HG03135 (cell line): Measurements from ENCODE around the gene SAMD14.

Experiments
- ATAC-seq: cut with Tn5 transposase; IDR thresholded peaks from one replicate; pipeline ENCODE4 v1.9.1; 2021; ENCODE audit warnings: mild to moderate bottlenecking, moderate library complexity; ENCODE audit not compliant: unreplicated experiment

SAMD14 gene

DNA sequence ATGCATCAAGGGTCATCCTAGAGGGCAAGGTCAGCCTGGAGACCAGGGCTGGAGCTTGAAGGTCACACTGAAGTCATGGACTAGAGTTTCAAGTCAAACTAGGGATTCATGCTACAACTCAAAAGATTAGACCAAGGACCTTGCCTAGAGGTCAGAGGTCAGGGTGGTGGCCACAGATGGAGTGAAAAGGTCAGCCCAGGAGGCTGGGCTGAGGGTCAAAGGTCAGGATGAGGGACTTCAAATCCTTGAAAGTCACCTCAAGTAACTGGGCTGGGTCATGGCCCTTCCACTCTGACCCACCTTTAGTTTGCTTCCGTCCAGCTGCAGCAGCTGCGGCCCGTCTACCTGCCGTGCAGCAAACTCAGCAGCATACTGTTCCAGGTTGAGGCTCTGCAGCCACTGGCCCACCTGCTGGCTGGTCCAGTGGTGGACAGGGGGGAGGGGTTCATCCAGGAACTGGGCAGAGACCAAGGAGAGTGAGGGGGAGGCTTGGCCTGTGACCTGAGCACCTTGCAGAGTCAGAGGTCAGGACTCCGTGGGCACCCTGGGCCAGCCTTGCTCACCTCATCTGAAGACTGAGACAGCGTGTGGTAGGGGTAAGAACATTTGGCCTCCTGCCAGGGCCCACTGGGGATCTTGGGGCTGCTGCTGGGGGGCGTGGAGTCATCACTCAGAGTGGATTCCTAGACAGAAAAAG, 16.2 kb downstream of the SAMD14 start:
- ATAC-seq: no peak

DNA sequence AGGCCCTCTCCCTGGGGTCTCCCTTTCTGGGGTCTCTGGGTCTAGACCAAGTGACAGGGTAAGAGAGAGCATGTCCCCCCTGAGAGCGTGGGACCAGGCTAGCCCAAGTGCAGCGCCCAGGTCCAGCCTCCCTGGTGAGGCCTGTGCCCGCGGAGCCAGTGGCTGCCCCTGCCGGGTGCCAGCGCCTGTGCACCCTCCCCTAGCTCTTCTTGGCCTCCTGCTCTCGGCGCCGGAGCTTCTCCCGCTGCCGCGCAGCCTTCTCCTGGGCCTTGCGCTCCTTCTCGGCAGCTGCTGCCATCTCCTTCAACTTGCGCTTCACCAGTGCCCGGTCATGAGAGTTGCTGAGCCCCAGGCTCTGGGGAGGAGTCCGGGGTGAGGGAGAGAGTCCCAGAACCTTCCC, 17.3 kb downstream of the SAMD14 start:
- no peak for ATAC-seq

DNA sequence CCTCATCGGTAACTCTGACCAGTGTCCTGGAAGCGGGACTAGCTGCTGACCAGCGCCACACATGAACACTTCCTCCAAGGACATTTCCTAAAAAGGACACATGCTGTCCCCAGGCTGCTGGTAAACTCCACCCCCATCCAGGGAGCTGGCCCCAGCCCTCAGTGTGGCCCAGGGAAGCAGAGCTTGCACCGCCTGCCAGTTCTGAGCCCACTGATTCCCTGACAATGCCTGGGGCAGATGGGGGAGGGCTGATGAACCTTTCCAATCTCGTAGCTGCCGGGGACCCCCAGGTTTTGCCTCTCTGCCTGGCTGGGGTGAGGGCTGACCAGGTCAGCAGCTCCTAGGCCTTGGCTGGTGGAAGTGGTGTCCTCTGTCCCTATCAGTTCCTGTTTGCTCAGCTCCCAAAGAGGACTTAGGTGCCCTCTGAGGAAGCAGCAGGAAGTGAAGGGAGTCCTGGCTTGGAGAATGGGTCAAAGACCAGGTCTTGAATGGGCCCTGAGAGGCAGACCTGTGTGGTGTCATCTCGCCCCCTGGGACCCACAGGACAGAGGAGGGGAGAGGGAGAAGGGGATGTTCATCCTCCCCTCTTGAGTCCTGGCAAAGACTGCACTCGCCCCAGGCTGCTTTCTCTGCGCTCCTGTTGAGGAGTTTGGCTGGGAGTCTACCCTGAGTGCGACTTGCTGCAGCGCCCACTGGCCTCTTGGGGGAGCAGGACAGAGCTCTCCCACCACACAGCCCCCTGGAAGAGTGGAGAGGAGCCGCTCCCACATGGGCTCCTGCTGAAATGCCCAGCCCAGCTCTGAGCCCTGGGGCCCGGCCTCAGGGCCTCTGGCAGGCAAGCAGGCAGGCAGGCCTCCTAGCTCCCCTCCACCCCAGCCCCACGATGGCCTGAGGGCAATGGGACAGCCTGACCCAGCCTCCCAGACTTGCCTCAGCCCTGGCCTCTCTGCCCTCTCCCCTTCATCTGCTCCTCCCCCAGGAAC, 18.0 kb downstream of the SAMD14 start:
- ATAC-seq: no peak

DNA sequence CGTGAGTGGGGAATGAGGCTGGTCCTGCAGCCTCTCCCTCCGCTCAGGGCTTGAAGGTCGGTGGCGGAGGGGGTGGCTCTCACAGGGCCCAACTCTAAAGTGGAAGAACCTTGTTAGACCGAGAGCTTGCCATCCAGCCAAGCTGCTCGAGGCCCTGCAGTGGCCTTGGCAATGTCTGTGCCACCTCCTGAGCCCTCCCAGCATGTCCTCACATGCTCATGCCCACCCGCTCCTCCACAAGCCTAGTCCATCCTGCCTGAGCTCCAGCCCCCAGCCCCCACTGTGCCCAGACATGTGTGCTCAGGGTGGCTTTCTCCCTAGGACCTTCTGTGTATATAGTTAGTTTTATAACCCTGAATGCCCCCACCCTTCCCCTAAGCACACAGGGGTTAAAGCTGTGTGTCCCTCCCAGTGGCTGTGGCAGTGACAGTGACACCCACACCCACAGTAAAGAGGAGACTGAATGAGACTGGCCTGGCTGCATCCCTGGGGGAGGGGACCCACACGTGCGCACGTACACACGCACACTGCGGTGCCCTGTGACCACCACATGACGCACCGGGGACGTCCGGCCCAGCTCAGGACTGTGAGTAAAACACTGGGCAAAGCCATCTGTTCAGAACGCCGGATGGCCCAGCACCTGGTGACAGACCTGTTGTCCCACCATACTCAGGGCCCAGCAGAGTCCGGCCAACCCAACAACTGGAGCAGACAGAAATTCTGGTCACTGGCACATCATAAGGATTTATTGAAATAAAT, 19.2 kb downstream of the SAMD14 start:
- ATAC-seq: no peak

DNA sequence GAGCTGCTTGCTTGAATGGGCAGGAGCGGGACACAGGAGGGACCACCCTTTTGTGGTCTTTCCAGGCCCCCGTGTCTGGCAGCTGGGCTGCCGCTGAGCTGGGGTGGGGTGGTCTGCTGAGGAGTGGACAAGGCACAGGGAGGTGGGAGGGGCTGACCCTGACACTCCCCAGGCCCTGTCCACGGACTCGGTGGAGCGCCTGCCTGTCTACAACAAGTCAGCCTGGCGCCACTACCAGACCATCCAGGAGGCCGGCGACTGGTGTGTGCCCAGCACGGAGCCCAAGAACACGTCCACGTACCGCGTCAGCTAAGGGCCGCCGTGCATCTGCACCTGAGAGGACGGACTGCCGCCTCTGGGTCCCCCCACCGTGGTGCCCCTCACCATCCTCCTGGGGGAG, 20.2 kb downstream of the SAMD14 start:
- ATAC-seq: no peak

DNA sequence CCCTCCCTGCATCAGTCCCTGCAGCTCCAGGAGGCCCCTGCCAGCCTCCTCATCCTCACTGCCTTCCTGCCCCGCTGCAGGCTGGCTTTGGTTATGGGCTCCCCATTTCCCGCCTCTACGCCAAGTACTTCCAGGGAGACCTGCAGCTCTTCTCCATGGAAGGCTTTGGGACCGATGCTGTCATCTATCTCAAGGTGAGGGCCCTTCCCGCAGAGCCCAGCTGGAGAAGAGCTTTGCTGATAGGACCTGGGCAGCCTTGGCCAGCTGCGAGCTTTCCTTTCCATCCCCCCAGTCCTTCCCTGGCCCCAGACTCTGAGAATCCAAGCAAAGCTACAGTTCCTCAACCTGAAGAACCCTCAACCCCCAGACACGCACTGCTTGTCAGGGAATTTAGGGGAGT, 20.8 kb downstream of the SAMD14 start:
- no peak for ATAC-seq

DNA sequence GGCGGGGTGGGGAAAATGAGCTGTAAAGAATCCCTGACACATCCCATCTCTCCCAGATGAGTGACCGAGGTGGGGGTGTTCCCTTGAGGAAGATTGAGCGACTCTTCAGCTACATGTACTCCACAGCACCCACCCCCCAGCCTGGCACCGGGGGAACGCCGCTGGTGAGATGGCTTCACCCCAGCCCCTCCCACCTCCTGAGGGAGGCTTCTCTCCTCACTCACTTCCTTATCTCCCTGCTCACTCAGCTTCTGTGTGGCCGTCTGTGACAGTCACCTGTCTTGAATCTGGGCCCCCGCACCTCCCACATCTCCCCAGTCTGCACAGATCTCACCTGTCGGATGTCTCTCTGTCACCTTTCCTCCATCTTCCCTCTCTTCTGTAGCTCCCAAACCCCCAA, 21.4 kb downstream of the SAMD14 start:
- ATAC-seq: no peak

DNA sequence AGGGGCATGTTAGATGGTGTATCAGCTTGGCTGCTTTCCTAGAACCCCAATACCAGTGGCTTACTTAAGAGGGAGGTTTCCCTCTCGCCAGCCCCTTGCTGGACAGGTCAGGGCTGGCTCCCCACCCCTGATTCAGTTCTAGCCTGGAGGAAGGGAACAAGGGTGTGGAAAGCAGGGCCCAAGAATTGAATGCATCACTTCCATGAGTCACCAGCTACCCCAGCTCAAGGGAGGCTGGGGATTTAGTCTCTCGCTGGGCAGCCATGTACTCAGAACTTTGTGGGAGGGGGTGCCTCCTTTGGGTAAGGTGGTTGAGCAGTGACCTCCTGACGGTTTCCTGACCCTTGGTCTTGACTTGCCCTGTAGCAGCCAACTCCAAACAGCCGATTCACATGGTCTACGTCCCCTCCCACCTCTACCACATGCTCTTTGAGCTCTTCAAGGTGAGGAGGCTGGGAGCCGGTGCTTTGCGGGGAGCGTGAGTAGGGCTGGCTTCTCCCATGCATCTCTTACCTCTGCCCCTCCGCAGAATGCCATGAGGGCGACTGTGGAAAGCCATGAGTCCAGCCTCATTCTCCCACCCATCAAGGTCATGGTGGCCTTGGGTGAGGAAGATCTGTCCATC, 22.1 kb downstream of the SAMD14 start:
- ATAC-seq: no peak

DNA sequence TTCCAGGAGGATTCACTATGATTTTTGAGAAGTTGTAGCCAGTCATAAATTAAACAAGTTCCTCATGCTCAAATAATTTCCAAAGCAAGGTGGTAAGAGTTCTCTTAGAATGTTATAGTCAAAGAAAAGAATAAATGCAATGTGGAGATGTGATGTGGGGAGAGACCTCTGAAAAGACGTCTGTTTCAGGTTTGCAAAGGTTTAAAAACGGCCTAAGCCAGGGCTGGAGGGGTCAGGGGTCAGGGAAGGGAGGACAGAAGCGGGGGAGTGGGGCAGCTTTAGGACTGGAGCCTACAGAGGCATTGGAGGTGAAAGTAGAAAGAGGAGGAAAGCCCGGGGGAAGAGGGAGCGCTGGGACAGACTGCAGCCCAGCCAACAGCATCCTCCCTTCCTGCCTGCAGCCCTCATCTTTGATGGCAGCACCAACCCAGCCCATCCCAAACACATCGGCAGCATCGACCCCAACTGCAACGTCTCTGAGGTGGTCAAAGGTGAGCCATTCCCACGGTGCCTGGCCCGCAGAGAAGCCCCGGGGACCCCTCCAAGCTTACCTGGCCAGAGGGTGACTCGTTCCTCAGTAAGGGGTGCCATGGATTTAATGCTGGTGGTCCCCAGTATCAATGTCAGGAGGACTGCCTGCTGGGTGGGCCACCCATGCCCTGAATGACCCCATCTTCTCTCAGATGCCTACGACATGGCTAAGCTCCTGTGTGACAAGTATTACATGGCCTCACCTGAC, 23.4 kb downstream of the SAMD14 start:
- ATAC-seq: no peak

DNA sequence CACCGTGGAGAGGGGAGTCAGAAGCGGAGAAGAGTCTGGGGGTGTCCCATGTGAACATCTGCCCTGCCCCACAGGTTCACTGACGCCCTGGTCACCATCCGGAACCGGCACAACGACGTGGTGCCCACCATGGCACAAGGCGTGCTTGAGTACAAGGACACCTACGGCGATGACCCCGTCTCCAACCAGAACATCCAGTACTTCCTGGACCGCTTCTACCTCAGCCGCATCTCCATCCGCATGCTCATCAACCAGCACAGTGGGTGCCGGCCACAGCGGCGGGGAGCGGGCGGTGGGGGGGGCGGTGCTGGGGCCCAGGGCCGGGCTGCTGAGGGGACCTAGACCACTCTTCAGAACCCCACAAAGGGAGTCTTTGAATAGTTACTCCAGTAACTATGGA, 24.1 kb downstream of the SAMD14 start:
- ATAC-seq: no peak

DNA sequence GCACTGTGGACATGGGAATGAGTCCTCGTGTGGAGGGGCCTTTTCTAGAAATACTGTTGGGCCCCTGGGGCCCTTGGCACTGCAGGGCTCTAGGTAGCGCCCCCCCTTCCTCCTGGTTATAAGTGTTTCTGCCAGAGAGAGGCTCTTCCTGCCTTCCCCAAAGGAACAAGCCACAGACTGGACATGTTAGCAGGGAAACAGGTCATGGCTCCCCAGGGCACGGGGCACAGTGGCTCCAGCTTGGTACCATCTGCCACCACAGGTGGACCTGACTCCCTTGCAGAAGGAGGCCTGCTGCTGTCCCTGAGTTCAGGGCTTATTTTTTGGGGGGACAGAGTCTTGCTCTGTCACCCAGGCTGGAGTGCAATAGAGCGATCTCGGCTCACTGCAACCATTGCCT, 26.0 kb downstream of the SAMD14 start:
- no peak for ATAC-seq

DNA sequence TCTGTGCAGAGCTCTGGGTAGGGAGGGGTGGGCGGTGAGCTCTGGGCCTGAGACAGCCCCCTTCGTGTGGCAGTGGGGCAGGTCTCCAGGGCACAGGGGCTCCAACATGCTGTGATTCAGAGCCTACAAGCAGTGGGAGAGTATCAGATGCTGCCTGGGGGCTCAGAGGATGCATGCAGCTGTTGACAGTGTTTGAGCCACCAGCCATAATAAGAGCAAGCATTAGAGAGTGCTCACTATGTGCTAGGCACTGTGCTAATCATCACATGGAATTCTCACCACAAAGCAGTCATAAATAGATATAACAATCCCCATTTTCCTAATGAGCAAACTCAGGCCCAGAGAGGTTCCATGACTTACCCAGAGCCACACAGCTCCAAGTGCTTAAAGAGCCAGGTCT, 26.7 kb downstream of the SAMD14 start:
- ATAC-seq: no peak

DNA sequence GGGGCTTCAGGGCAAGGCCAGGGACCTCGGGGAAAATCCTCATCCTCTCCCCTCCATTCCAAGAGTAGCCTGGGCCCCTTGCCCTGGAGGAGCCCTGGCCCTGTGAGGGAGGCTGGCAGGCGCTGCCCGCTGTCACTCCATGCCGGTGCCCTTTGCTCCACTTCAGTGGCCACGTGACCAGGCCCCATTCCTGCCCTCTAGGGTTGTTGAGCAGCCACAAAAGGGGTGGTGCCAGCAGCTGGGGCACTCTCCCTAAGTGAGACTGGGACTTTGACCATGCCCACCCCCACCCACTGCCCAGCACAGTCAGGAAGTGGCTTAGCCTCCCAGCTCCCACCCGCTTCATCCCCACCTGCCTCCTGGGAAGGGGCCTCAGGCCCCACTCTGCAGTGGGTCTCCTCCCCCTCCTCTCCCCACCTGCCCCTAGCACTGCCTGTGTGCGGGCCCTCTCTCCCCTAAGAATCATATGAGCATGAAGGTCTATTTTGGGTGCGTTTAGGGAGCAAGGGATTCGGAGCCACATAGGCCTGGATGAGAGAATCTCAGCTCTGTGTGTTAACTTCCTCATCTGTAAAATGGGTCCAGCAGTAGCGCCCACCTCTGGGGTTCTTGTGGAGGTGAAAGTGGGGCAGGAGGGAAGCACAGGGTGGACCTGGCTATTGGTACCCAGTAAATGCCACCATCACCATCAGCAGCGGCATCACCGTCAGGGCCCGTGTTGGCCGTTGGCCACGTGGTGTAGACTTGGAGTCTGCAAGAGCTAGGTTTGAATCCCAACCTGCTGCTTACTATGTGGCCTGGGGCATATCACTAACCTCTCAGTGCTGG, 27.6 kb downstream of the SAMD14 start:
- ATAC-seq: no peak

DNA sequence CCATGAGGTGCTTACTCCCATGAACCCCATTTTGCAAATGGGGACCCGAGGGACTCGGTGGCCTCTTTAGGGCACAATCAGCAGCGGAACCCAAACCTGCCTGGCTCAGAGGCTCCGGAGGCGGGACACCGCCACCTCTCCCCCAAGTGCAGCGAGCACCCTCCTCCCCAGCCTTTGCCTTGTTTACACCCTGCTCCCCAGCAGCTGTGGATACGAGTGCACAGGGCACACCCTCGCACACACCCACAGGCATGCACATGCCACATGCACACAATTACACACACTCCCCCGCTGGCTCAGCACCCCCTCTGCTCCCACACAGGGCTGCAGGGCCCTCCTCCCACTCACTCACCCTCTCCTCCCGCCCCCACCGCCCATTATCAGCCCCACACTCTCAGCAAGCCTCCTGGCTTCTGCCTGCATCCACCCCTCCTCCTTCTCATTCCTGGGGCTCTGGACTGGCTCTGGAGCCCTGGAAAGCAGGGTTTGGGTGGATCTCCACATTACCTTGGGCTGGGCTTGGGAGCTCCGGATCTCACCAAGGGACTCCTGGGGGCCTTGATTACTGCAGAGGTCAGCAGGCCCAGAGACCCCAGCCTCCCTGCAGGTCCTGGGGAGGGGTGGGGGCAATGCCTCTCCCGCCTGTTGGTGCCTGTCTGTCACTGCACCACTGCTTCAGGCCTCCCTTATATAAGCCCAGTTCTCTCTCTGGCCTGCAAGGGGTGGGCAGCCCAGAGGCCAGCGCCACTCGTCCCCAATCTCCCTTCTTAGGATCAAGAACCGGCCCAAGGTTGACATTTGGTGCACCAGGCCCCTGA, 28.4 kb downstream of the SAMD14 start:
- no peak for ATAC-seq

DNA sequence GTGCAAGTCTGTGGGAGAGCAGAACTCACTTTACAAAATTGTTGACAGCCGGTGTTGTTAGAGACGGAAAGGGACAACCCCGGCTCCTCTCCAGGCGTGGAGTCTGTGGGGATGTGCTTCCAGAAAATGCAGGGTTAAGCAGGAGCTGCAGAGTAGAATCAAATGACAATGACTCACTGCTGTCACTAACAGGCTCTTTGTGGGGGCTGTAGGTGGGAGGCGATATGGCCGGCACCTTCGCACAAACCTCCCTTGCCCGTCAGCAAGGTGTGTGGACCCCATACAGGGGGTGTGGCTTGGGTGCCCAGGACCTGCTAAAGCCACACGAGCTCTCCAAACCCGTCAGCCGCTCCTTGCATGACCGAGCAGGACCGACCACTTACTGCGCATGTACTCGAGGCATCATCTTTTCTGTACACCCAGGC, 29.0 kb downstream of the SAMD14 start:
- no peak for ATAC-seq

DNA sequence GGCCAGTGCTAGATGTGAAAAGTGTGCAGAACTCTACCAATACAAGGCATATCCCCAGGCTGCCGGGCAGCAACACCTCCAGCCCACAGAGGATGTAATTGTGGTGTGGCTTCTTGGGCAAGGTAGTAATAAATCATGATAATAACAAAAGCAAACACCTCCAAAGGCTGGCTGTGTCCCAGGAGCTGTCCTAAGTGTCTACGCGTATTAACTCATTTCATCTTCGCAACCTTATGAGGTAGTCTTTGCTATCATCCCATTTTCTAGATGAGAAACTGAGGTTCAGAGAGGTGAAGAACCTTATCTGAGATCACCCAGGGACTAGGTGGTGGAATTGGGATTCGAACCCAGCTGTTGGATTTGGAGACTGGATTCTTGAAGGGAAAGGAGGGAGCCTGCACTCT, 29.5 kb downstream of the SAMD14 start:
- ATAC-seq: no peak

DNA sequence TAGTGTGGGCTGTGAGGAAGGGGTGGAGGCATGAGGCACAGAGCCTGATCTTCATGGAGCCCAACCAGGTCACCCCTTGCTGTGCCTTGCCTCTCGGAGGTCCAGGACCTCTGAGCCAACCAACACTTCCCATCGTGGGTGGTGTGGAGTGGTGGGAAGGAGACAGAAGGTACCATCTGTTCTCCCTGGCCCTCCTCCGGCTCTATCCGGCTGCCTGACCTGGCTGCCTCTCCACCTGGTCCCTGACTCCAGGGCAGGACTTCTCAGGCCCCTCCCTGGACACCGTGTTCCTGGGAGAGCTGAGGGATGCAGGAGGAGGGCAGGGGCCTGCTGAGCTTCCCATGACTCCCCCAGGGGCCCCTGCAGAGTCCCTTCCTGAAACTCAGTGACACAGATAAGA, 31.0 kb downstream of the SAMD14 start:
- ATAC-seq: no peak

DNA sequence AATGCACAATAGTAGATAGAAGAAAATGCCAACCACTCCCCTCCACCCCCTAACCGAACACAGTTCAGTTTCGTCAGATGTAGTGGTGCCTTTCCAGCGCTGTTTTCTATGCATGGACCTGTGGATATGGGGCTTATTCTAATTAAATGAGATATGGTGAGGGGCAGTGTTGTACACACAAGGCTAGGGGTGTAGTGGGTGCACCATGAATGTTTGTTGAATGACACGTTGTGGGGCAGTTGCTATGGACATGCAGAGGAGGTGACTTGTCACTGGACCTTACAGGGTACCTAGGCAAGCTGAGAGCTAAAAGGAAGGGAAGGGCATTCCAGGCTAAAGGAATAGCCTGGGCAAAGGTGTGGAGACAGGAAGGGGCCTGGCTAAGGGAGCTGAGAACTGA, 31.4 kb downstream of the SAMD14 start:
- no peak for ATAC-seq

DNA sequence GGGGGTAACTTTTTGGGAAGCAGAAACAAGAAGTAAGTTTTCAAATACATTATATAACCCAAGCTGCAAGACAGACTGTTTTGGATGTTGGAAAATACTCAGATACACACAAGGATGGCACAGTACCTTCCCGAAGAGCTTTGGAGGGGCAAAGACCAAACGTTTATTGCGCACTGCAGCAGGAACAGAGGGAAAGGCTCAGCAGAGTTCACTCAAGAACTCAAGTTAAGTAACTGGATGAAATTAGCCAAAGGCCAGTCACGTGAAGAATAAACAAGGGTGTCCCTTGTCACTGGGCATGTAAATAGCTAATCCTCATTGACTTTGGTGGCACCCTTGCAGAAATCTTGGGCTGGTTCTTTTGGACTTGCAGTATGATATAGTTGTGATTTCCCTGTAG, 32.0 kb downstream of the SAMD14 start:
- no peak for ATAC-seq
